Measurements from ENCODE around the gene RAB34.
"Not testable (repeated sequence)": the region's sequence is repeated elsewhere in the genome, so short reads cannot be mapped to it uniquely, and the experiment has no call there.

The RAB34 gene

GRCh38 chr17:28745786-28746411, 28.2 kb upstream of the RAB34 start:
- DNase-seq, result no peak

- peak; percentile 86 for DNase-seq
Observed at GRCh38 chr17:28744972-28745785, 27.5 kb upstream of the RAB34 start.

- no peak for DNase-seq
Observed at GRCh38 chr17:28744104-28744971, 26.7 kb upstream of the RAB34 start.

- peak; percentile 90 for DNase-seq
Observed at GRCh38 chr17:28743243-28744103, 25.8 kb upstream of the RAB34 start, which contains the start of gene TRAF4. Gene TRAF4, plus strand, starts transcription at chr17:28744011. Its CDS starts 102 bp downstream, at chr17:28744113.

GRCh38 chr17:28741358-28742349, 24.0 kb upstream of the RAB34 start:
- DNase-seq, result no peak

- no peak for DNase-seq
Observed at GRCh38 chr17:28740406-28741357, 23.0 kb upstream of the RAB34 start.

- no peak for DNase-seq
Observed at GRCh38 chr17:28738680-28739384, 21.2 kb upstream of the RAB34 start.

GRCh38 chr17:28737770-28738679, 20.4 kb upstream of the RAB34 start:
- peak; percentile 54 for DNase-seq

- no peak for DNase-seq
Observed at GRCh38 chr17:28737316-28737715, 19.6 kb upstream of the RAB34 start.

- DNase-seq, result not testable (repeated sequence)
Observed at GRCh38 chr17:28735913-28736769, 18.5 kb upstream of the RAB34 start.

GRCh38 chr17:28735242-28735722, 17.6 kb upstream of the RAB34 start:
- DNase-seq, result no peak

- DNase-seq, result no peak
Observed at GRCh38 chr17:28734712-28735241, 17.1 kb upstream of the RAB34 start.

GRCh38 chr17:28733346-28733745, 15.7 kb upstream of the RAB34 start:
- DNase-seq, result no peak

GRCh38 chr17:28729950-28730330, 12.3 kb upstream of the RAB34 start:
- DNase-seq, result no peak

GRCh38 chr17:28728364-28729200, 10.9 kb upstream of the RAB34 start, which contains the start of gene NEK8:
Gene NEK8, plus strand, starts transcription at chr17:28728788. Its CDS starts 26 bp downstream, at chr17:28728814.
- peak; percentile 97 for DNase-seq

Data from NCI-H526 treated with DMSO at 0.1 percent for 48 hours (cell line).